Right cardiac atrium (tissue), 5 donors: ENCODE measurements around the gene C2CD4C. TPM values are rescaled to one million over a fixed set of nuclear protein-coding genes. Genes with fewer than 3 reads are reported as not detected.

Experiments used
- ATAC-seq, 2 donors: fragments of 200-7000 bp; cut with Tn5 transposase; one replicate each; pipeline versions ENCODE4 v1.8.0 to v1.9.1; 2020; ENCODE audit warnings: moderate library complexity in 2 of 2, mild to moderate bottlenecking in 1 of 2
- DNase-seq, 3 donors: peaks; one replicate each; pipeline ENCODE4 v3.0.0-alpha.2; 2020
- H3K27ac ChIP-seq: one replicate; pipeline ENCODE4 v1.5.1; 2013; ENCODE audit warnings: mild to moderate bottlenecking, low read length, control low read depth, moderate library complexity
- H3K27me3 ChIP-seq: one replicate; pipeline ENCODE4 v1.6.1; 2013; ENCODE audit not compliant: control insufficient read depth, insufficient read depth
- H3K4me1 ChIP-seq: one replicate; pipeline ENCODE4 v1.6.1; 2013; ENCODE audit warnings: low read length; ENCODE audit not compliant: control insufficient read depth, insufficient read depth
- H3K4me3 ChIP-seq: one replicate; pipeline ENCODE4 v1.5.1; 2013; ENCODE audit warnings: low read length, control low read depth
- H3K9me3 ChIP-seq: one replicate; pipeline ENCODE4 v1.6.1; 2013; ENCODE audit warnings: low read length; ENCODE audit not compliant: control insufficient read depth
- WGBS: extraction: QIAGEN DNeasy Blood & Tissue Kit; methylation state at CpG from one replicate; pipeline ENCODE4 v1.1.7; 2013; 5-methylcytosine and 5-hydroxymethylcytosine counted together
- intact Hi-C, 4 donors: fragments of 100-400 bp; cut with DNase I; formaldehyde crosslinking; loops; one replicate each; pipeline versions ENCODE4 v1.11.0 to v1.14.0; 2022 to 2023
- polyA plus RNA-seq: library from polyadenylated mRNA; stranded (reverse); fragments of 200-250 nt; gene quantifications from one replicate; pipeline ENCODE4 v1.2.3, GENCODE V29; 2013
- total RNA-seq, 4 donors: library from RNA; stranded (reverse); fragmentation: NEBNext Ultra II Directional; extraction: Animal tissue kit (Norgen Biotek cat#: 25700); gene quantifications; one replicate each; pipeline ENCODE4 v1.2.1, GENCODE V29; 2021
- donor health status: healthy with polysubstance abuse.
- donor health status: DM: no; HTN: yes; CAD: no.
- donor health status: DM: no; HTN: no; CAD: no.
- donor health status: DM: no; HTN: yes; CAD: no; lungs with severe emphysema.
- donor health status: DM: yes; HTN: yes; CAD: no.

Gene C2CD4C
- total and polyA plus RNA-seq, 5 donors, result 0.35 to 1.2 (median 0.64) TPM

- Histone ChIP-seq H3K4me1 (no peaks in the 10 kb centered on the region), H3K27ac (no peak overlapping the region), H3K4me3 (no peak overlapping the region), H3K27me3 (no peaks in the 10 kb centered on the region), H3K9me3 (no peaks in the 10 kb centered on the region)
- intact Hi-C loops, result no loop called here
- DNase-seq, result no peak
- WGBS, result 70% methylated on average over 38 of the region's 38 CpGs
- no peak for ATAC-seq
Observed at GRCh38 chr19:377801-378581, 31.0 kb downstream of the C2CD4C start.

- Histone ChIP-seq H3K27ac (no peak overlapping the region), H3K27me3 (no peaks in the 10 kb centered on the region), H3K4me1 (no peaks in the 10 kb centered on the region), H3K9me3 (no peaks in the 10 kb centered on the region), H3K4me3 (no peak overlapping the region)
- ATAC-seq, result no peak
- intact Hi-C loops, result no loop called here
- WGBS, result 95% methylated on average over 8 of the region's 8 CpGs
- no peak for DNase-seq
Observed at GRCh38 chr19:376111-376470, 32.9 kb downstream of the C2CD4C start.

- Histone ChIP-seq H3K9me3 (no peaks in the 10 kb centered on the region), H3K27ac (no peak overlapping the region), H3K27me3 (no peaks in the 10 kb centered on the region), H3K4me1 (no peaks in the 10 kb centered on the region), H3K4me3 (no peak overlapping the region)
- 82% methylated on average over 43 of the region's 43 CpGs for WGBS
- intact Hi-C loops, result no loop called here
- no peak for DNase-seq
- ATAC-seq, result no peak
Observed at GRCh38 chr19:375395-376110, 33.4 kb downstream of the C2CD4C start.

DNA sequence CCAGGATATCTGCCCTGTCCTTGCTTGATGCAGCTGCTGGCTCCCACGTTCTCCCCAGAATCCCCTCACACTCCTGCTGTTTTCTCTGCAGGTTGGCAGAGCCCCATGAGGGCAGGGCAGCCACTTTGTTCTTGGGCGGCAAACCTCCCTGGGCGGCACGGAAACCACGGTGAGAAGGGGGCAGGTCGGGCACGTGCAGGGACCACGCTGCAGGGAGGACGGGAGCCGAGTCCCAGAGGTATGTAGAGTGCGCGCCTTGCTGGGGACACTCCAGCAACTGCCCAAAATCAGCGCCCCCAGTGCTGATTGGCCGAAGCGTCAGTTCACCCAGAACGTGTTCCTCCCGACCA, 34.1 kb downstream of the C2CD4C start:
- DNase-seq, result no peak
- H3K27ac ChIP-seq, result no peak overlapping the region
- H3K27me3 ChIP-seq, result no peaks in the 10 kb centered on the region
- intact Hi-C loops, result no loop called here
- no peaks in the 10 kb centered on the region for H3K9me3 ChIP-seq
- 74% methylated on average over 17 of the region's 17 CpGs for WGBS
- no peaks in the 10 kb centered on the region for H3K4me1 ChIP-seq
- no peak overlapping the region for H3K4me3 ChIP-seq
- no peak for ATAC-seq

DNA sequence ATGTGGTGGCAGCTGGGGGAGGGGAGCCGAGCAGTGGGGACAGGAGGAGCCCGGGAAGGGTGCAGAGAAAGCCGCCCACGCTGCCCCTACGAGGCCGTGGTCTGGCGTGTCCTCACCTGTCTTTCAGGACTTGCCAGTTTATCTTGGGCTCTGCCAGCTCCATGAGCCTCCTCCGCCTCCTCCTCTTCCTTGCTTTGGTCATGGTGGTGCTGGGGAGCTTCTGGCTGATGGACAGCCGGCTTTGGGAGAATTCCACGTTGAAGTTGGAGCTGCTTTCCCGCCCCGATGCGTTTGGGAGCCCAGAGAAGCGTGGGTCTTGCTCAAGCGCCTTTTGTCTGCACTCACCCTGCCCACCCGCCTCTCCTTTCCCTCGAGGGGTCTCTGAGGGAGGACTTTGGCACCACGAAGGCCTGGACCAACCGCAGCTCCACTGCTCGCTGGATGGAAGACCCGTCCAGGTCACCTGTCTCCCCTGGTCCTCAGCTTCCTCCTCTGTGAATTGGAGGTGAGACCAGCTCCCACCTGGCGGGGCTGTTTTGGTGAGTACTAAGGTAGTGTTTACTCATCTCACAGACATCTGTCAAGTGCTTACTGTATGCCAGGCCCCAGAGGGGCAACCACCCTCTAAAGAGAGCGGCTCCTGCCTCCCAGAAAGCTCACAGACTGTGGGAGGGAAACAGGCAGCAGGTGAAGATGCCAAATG, 34.6 kb downstream of the C2CD4C start:
- no peak overlapping the region for H3K4me3 ChIP-seq
- no peaks in the 10 kb centered on the region for H3K4me1 ChIP-seq
- H3K27me3 ChIP-seq, result no peaks in the 10 kb centered on the region
- no peaks in the 10 kb centered on the region for H3K9me3 ChIP-seq
- 71% methylated on average over 23 of the region's 23 CpGs for WGBS
- no peak for DNase-seq
- no peak overlapping the region for H3K27ac ChIP-seq
- intact Hi-C loops, result no loop called here
- ATAC-seq, result no peak

- WGBS, result 73% methylated on average over 24 of the region's 24 CpGs
- H3K9me3 ChIP-seq, result no peaks in the 10 kb centered on the region
- intact Hi-C loops, result no loop called here
- ATAC-seq (peak in 1 of 2 donors; percentile 23), DNase-seq (no peak)
- no peak overlapping the region for H3K27ac ChIP-seq
- no peak overlapping the region for H3K4me3 ChIP-seq
- H3K27me3 ChIP-seq, result no peaks in the 10 kb centered on the region
- no peaks in the 10 kb centered on the region for H3K4me1 ChIP-seq
Observed at GRCh38 chr19:373391-374182, 35.4 kb downstream of the C2CD4C start.

GRCh38 chr19:372306-372890, 36.5 kb downstream of the C2CD4C start:
- no peak overlapping the region for H3K4me3 ChIP-seq
- intact Hi-C loops, result no loop called here
- DNase-seq (peak; percentile 74 to 86 (median 83)), ATAC-seq (peak; percentile 59 to 71)
- WGBS, result 33% methylated on average over 14 of the region's 14 CpGs
- no peaks in the 10 kb centered on the region for H3K4me1 ChIP-seq
- no peaks in the 10 kb centered on the region for H3K9me3 ChIP-seq
- H3K27me3 ChIP-seq, result no peaks in the 10 kb centered on the region
- no peak overlapping the region for H3K27ac ChIP-seq

- intact Hi-C loops, result no loop called here
- WGBS, result 57% methylated on average over 17 of the region's 17 CpGs
- Histone ChIP-seq H3K4me1 (no peaks in the 10 kb centered on the region), H3K4me3 (no peak overlapping the region), H3K27ac (no peak overlapping the region), H3K27me3 (no peaks in the 10 kb centered on the region), H3K9me3 (no peaks in the 10 kb centered on the region)
- ATAC-seq, result no peak
- DNase-seq, result no peak
Observed at GRCh38 chr19:371501-372168, 37.3 kb downstream of the C2CD4C start.

DNA sequence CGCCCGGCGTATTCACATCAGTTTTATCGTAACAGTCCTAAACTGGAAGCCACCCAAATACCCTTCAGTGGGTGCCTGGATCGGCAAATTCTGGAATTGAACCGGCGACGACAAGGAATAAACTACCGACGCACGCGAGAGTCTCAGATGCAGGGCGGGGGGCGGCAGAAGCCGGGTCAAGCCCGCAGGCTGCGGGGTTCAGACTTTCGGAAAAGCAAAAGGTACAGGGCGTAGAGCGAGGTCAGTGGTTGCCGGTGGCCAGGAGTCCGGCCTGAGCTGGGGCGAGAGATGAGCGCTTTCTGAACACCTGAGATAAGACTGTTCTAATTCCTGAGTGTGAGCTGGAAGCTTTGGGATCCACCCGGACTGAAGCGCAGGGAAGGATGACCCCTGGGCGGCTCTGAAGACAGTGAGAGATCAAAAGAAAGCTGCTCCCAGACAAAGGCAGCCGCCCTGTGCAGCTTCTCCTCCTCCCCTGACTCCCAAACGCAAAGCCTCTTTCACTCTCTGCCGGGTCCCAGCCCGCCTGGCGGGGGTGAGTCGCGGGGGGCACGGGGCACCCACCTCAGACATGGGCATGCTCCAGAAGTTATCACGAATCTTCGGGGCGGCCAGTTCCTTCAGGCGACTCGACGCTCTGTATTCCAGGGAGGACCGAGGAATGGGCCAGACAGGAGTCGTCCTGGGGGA, 38.2 kb downstream of the C2CD4C start:
- H3K4me1 ChIP-seq, result no peaks in the 10 kb centered on the region
- no peak for DNase-seq
- 85% methylated on average over 43 of the region's 43 CpGs for WGBS
- no peak overlapping the region for H3K4me3 ChIP-seq
- intact Hi-C loops, result no loop called here
- no peak for ATAC-seq
- no peaks in the 10 kb centered on the region for H3K9me3 ChIP-seq
- no peak overlapping the region for H3K27ac ChIP-seq
- no peaks in the 10 kb centered on the region for H3K27me3 ChIP-seq

GRCh38 chr19:369876-370275, 39.1 kb downstream of the C2CD4C start:
- H3K27me3 ChIP-seq, result no peaks in the 10 kb centered on the region
- no peaks in the 10 kb centered on the region for H3K9me3 ChIP-seq
- no peak for ATAC-seq
- 92% methylated on average over 14 of the region's 14 CpGs for WGBS
- intact Hi-C loops, result no loop called here
- no peak overlapping the region for H3K27ac ChIP-seq
- DNase-seq, result no peak
- H3K4me1 ChIP-seq, result no peaks in the 10 kb centered on the region
- H3K4me3 ChIP-seq, result no peak overlapping the region
